Measurements from ENCODE around the gene ZNF18.

GRCh38 chr17:11953924-11954323, 43.4 kb downstream of the ZNF18 start:
- TF ChIP-seq, protein P1, sequence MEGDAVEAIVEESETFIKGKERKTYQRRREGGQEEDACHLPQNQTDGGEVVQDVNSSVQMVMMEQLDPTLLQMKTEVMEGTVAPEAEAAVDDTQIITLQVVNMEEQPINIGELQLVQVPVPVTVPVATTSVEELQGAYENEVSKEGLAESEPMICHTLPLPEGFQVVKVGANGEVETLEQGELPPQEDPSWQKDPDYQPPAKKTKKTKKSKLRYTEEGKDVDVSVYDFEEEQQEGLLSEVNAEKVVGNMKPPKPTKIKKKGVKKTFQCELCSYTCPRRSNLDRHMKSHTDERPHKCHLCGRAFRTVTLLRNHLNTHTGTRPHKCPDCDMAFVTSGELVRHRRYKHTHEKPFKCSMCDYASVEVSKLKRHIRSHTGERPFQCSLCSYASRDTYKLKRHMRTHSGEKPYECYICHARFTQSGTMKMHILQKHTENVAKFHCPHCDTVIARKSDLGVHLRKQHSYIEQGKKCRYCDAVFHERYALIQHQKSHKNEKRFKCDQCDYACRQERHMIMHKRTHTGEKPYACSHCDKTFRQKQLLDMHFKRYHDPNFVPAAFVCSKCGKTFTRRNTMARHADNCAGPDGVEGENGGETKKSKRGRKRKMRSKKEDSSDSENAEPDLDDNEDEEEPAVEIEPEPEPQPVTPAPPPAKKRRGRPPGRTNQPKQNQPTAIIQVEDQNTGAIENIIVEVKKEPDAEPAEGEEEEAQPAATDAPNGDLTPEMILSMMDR (IDR thresholded peaks at IDR 0.05; ENCODE audit: low read length) = no peak
- TF ChIP-seq EZH2 (optimal IDR thresholded peaks at IDR 0.05; ENCODE audit: low read depth, low read length) (no peak), EZH2phosphoT487 (IDR thresholded peaks at IDR 0.05; ENCODE audit: low read length) (no peak)

Measured in MM.1S (cell line).